Pancreas (tissue), 10 donors: ENCODE results near the gene CAMSAP1. TPM values are rescaled to one million over a fixed set of nuclear protein-coding genes. Genes with fewer than 3 reads are reported as not detected.

Source experiments
- ATAC-seq, 4 donors: fragments of 200-7000 bp; cut with Tn5 transposase; one replicate each; pipeline versions ENCODE4 v1.8.0 to v1.9.1; 2020; ENCODE audit warnings: mild to moderate bottlenecking in 4 of 4, moderate library complexity in 4 of 4
- DNase-seq, 6 donors: peaks; one replicate each; pipeline ENCODE4 v3.0.0-alpha.2; 2020
- FAIRE-seq: peaks from 2 replicates; lab custom pipeline; 2012; peaks lifted over from hg19 to GRCh38; lab: Jason Lieb, UNC
- H3K27ac ChIP-seq, 4 donors: fragments of 200-600 bp; sonication (generic); 1 replicate in 3 of 4; 2 replicates in 1 of 4; pipeline versions ENCODE4 v1.5.0 to v1.8.0; 2020
- H3K27me3 ChIP-seq, 4 donors: fragments of 200-600 bp; one replicate each; pipeline ENCODE4 v1.8.0; 2021
- H3K36me3 ChIP-seq, 3 donors: fragments of 200-600 bp; sonication (generic) in 1 of 3; one replicate each; pipeline versions ENCODE4 v1.5.0 to v1.8.0; 2020 to 2021
- H3K4me1 ChIP-seq, 3 donors: fragments of 200-600 bp; one replicate each; pipeline ENCODE4 v1.8.0; 2021
- H3K4me3 ChIP-seq, 4 donors: fragments of 200-600 bp; sonication (generic) in 2 of 4; one replicate each; pipeline versions ENCODE4 v1.5.0 to v1.8.0; 2020 to 2021
- H3K9me3 ChIP-seq, 4 donors: fragments of 200-600 bp; one replicate each; pipeline ENCODE4 v1.8.0; 2021
- WGBS, 2 donors: extraction: QIAGEN DNeasy Blood & Tissue Kit; methylation state at CpG; one replicate each; pipeline ENCODE4 v1.1.7; 2013; 5-methylcytosine and 5-hydroxymethylcytosine counted together
- intact Hi-C, 3 donors: fragments of 100-400 bp; cut with DNase I; formaldehyde crosslinking; loops; one replicate each; pipeline versions ENCODE4 v1.11.1 to v1.14.2; 2022
- polyA plus RNA-seq, 2 donors: library from polyadenylated mRNA; stranded (reverse); fragments of 200-250 nt; gene quantifications; one replicate each; pipeline ENCODE4 v1.2.3, GENCODE V29; 2013
- total RNA-seq, 6 donors: library from RNA; stranded (reverse); fragmentation: NEBNext Ultra II Directional in 4 of 6; extraction: Animal tissue kit (Norgen Biotek cat#: 25700) in 4 of 6; gene quantifications; one replicate each; pipeline versions ENCODE4 v1.2.1 to v1.2.4, GENCODE V29; 2021 to 2023
- TF ChIP-seq, protein P1 (sequence below), 4 donors: fragments of 200-600 bp; sonication (generic) in 3 of 4; IDR thresholded peaks; one replicate each; pipeline versions ENCODE4 v1.5.0 to v1.8.0; 2021; ENCODE audit warnings: antibody characterized with exemption in 4 of 4
- donor health status: healthy with polysubstance abuse.
- donor health status: DM: no; HTN: no; CAD: no; lungs with moderate emphysema.
- donor health status: DM: no; HTN: no; CAD: no.
- donor health status: control.
- donor health status: control.
- donor health status: Bipolar disorder and iron deficiency.
- donor health status: DM: yes; HTN: yes; CAD: no.
- donor health status: DM: no; HTN: no; CAD: no.
- donor health status: DM: no; HTN: no; CAD: no.
- donor health status: DM: yes; HTN: yes; CAD: no.

CAMSAP1 gene
- total and polyA plus RNA-seq, 8 donors, result 3.8 to 20.1 (median 12.7) TPM

DNA sequence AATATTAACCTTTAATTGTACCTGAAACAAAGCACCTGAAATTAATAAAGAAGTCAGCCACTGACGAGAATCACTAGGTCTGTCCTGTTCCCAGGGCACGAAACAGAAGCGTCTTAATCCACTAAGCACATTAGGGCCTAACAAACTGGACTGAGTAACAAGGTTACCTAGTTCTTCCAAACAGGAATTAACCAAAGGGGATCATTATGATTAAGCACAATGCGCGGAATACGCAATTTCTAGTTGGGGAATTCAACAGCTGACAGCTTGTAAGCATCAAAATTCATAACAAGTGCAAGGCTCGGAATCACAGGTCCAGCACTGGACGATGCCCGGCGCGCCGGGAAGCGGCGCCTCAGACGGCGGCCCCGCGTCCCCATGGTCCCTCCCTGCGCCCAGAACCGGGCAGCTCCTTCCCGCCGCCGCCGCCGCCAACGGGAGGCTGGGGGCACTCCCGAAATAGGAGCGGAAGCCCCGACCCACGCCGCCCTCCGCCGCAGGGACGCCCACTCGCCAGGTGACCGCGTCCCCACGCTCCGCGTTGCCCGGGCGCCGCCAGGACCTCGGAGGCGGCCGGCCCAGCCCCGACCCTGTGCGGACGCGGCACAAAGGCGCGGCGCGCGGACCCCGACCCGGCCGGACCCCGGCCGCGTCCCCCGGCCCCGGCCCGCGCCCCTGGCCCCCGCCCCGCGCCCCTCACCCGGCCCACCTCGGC is 898 bp downstream of the CAMSAP1 start:
- intact Hi-C loops, result no loop called here
- H3K27me3 ChIP-seq, result no peaks in the 10 kb centered on the region
- H3K4me3 ChIP-seq, result peak overlapping the region; percentile 33 to 70 (median 59)
- TF ChIP-seq, protein P1, sequence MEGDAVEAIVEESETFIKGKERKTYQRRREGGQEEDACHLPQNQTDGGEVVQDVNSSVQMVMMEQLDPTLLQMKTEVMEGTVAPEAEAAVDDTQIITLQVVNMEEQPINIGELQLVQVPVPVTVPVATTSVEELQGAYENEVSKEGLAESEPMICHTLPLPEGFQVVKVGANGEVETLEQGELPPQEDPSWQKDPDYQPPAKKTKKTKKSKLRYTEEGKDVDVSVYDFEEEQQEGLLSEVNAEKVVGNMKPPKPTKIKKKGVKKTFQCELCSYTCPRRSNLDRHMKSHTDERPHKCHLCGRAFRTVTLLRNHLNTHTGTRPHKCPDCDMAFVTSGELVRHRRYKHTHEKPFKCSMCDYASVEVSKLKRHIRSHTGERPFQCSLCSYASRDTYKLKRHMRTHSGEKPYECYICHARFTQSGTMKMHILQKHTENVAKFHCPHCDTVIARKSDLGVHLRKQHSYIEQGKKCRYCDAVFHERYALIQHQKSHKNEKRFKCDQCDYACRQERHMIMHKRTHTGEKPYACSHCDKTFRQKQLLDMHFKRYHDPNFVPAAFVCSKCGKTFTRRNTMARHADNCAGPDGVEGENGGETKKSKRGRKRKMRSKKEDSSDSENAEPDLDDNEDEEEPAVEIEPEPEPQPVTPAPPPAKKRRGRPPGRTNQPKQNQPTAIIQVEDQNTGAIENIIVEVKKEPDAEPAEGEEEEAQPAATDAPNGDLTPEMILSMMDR (IDR thresholded peaks at IDR 0.05), result no peak
- peaks cover 0 to 26% (median 9%) of the 10 kb centered on the region in 3 donors for H3K4me1 ChIP-seq
- H3K27ac ChIP-seq, result peak overlapping the region; percentile 35 to 62 (median 52)
- DNase-seq (peak in 5 of 6 donors; percentile 16 to 81 (median 56)), ATAC-seq (peak in 1 of 4 donors; percentile 11), FAIRE-seq (no peak)
- H3K36me3 ChIP-seq, result no peaks in the 10 kb centered on the region
- H3K9me3 ChIP-seq, result no peaks in the 10 kb centered on the region
- WGBS, 2 donors, result 0 to 1% methylated on average over 58 to 70 of the region's 70 CpGs

DNA sequence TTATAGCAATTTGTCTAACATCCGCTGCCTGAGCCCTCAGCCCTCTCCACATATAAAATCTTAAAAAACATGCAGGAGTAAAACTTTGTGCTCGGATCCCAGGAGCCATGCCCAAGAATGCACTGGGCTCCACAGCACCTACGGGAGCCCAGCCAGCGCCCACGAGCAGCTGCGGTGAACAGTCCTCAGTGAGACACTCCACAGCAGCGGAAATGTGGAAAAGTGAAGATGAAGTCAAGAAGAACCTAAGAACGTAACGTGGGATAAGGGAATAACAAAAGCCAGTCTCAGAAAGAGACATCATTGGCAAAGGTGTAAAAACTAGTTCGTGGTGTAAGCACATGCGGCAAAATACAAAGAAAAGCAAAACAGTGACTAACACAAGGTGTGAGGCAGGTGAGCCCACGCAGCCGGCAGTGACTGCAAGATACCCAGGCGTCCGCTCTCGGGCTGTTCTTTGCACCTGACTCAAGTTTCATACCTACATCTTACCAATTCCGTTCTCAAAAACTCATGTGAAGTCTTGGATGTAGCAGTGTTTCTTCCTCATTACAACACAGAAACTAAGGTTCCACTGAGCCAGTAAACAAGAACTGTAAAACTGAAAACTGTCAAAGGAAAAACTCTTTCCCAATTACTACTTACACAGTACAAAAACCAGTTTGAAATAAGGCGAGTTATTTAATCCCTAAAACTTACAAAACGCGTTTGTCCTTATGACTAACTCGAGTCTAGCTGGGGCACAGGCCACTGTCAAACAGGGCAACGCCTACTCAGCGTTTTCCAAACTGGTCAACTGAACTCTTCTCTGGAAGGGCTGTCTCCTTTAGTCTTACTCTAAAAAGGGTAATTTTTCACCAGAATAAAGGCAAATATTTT is 1.7 kb downstream of the CAMSAP1 start:
- DNase-seq, result no peak
- H3K9me3 ChIP-seq, result no peaks in the 10 kb centered on the region
- H3K4me3 ChIP-seq, result peak overlapping the region; percentile 33 to 70 (median 59)
- WGBS, 2 donors, result 55 to 58% methylated on average over 23 of the region's 23 CpGs
- no peaks in the 10 kb centered on the region for H3K27me3 ChIP-seq
- peak in 1 of 4 donors; percentile 17 for ATAC-seq
- H3K36me3 ChIP-seq, result no peaks in the 10 kb centered on the region
- H3K27ac ChIP-seq, result peak overlapping the region in 3 of 4 donors; percentile 35 to 62 (median 52)
- TF ChIP-seq, protein P1 (IDR thresholded peaks at IDR 0.05), result no peak
- FAIRE-seq, result no peak
- intact Hi-C loops, result no loop called here
- peaks cover 0 to 26% (median 9%) of the 10 kb centered on the region in 3 donors for H3K4me1 ChIP-seq

DNA sequence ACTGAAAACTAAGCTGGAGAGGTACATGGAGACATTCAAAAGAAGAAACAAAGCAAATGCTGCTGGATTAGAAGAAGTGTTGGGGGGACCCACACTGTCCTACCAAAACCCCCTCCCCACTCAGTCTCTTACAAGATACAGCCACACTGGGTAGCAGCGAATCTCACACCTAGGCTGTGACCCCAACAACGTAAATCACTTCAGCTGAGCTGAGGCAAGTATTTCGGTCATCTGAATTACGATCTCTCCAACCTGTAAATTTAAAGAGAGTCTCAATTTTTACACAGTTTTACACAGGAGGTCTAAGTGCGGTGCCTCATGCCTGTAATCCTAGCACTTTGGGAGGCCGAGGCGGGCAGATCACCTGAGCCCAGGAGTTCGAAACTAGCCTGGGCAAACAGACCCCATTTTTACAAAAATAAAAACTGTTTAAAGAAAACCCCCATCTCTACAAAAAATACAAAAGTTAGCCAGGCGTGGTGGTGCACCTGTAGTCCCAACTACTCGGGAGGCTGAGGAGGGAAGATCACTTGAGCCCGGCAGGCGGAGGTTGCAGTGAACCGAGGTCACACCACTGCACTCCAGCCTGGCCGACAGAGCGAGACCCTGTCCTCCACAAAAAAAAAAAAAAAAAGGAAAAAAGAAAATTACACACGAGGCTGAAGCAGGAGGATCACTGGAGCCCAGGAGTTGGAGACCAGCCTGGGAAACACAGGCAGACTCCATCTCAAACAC is 3.4 kb downstream of the CAMSAP1 start:
- H3K9me3 ChIP-seq, result no peaks in the 10 kb centered on the region
- no peaks in the 10 kb centered on the region for H3K27me3 ChIP-seq
- no peak for DNase-seq
- H3K4me3 ChIP-seq, result no peak overlapping the region
- no peak for ATAC-seq
- TF ChIP-seq, protein P1 (IDR thresholded peaks at IDR 0.05), result no peak
- intact Hi-C loops, result no loop called here
- no peaks in the 10 kb centered on the region for H3K36me3 ChIP-seq
- peak overlapping the region in 1 of 4 donors; percentile 62 for H3K27ac ChIP-seq
- no peak for FAIRE-seq
- 94 to 98% methylated on average over 16 of the region's 16 CpGs for WGBS, 2 donors
- H3K4me1 ChIP-seq, result peaks cover 0 to 22% (median 9%) of the 10 kb centered on the region in 3 donors

DNA sequence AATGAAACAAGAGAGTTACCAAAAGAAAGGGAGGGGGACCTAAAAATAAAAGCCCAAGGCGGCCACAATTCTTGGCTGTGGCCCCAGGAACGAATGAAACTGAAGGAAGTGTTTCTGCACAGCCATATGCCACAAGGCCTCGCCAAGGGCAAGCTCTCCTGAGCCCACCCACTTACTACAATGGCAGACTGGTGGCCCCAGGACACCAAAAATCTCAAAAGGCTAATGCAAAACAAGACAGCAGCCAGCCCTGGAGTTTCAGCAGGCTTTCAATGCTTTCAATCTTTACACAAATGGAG is 4.0 kb downstream of the CAMSAP1 start:
- H3K36me3 ChIP-seq, result no peaks in the 10 kb centered on the region
- ATAC-seq (no peak), DNase-seq (no peak), FAIRE-seq (no peak)
- 59 to 71% methylated on average over 3 of the region's 3 CpGs for WGBS, 2 donors
- no peaks in the 10 kb centered on the region for H3K9me3 ChIP-seq
- no peak overlapping the region for H3K27ac ChIP-seq
- TF ChIP-seq, protein P1 (IDR thresholded peaks at IDR 0.05), result no peak
- H3K27me3 ChIP-seq, result no peaks in the 10 kb centered on the region
- H3K4me3 ChIP-seq, result no peak overlapping the region
- peaks cover 0 to 15% (median 9%) of the 10 kb centered on the region in 3 donors for H3K4me1 ChIP-seq
- intact Hi-C loops, result no loop called here
